Measurements from ENCODE around the gene ATG7.

Gene ATG7

GRCh38 chr3:11362600-11362999 lies 90.4 kb downstream of the ATG7 start:
- no peak for DNase-seq (ENCODE audit: low read depth in 3 of 3)

DNA sequence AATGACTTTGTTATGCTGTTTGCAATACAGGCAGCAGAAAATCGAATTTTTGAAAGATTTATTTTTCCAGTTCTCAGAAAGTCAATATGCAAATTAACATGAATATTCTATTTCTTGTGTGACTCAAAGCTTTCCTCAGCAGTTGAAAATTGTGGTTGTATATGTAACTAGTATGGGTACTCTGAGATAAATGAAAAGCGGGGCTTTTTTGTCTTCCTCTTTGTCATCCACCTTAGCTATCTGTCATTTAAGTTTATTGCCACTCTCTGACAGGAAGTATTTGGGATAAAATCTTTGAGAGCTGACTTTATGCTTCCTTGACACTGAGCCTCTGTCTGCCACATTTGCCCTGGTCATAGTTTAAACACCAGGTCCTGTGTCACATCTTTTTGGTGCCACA lies 91.5 kb downstream of the ATG7 start:
- DNase-seq (ENCODE audit: low read depth in 3 of 3), result no peak

DNA sequence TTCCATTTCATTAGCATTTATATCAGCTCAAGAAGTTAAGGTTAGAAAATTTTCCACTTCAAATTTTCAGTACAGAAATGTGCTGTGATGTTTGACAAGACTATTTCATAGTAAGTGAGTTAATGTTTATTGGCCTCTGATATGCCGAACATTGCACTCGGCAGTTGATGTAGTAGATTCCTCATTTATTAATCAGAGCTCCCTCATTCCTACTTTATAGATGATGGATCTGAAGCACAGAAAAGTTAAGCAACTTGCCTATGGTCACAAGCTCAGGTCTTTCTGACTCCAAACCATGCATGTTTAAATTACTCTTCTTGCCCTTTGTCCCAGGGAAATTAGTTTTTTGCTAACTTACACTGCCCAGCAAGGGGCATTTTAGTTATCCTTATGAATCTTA lies 92.0 kb downstream of the ATG7 start:
- DNase-seq (ENCODE audit: low read depth in 3 of 3), result no peak

DNA sequence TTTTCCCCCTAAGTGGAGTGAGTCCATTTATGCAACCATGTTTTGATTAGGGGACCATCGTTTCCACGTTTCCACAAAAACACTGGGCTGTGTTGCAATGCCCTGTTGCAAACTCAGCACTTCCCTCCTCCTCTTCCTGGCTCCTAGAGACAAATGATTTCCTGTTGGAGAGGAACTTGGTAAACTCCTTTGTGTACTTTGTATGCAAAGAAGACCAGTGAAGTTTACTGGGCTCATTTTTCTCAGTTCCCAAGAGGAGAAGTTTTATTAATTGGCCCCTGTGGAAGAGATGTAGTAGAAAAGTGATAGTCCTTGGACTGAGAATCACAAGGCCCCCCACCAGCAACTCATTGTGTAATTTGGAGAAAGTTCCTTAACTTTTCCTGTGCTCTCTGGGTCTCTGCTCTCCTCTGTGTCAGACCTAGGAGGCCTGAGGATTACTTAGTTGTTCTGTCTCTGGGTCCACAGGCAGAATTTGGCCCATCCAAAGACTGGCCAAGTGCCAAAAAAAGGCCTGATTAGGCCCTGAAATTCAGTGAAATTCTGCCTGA lies 95.0 kb downstream of the ATG7 start:
- DNase-seq (ENCODE audit: low read depth in 3 of 3), result no peak

DNA sequence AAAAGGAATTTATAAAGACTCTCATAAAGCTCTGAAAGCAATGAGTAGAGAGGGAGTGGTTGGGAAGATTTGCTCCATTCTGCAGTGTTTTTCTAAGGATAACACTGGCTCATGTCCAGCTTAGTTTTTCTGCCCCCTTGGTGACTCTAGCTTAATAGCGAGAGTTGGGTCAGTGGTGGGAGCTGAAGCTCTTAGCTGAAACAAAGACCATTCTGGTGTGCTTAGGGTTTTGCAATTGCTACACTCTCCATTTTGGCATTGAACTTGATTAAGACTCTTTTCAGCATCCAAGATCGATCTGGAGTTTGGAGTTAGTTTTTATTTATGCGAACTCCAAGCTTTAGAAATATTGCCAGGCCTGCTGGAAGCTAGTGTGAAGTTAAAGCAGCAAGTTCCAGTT lies 98.0 kb downstream of the ATG7 start:
- DNase-seq (ENCODE audit: low read depth in 3 of 3), result no peak

DNA sequence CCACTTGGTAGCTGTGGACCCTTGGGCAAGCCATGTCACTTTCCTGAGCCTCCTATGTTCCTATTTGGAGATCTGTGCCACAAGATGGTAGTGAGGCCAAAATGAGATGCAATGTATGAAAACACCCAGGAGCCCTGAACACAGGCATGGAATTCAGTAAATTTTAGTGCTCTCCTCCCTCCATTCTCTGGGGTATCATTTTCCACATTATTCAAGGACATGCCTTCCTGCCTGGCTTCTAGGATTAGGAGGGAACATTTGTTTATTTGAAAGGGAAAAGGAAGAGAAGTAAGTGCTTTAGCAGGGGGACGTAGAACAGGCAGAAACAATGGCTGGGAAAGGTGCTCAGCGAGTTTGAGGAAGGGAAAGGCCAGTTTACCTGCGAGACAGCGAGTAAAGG lies 98.8 kb downstream of the ATG7 start:
- no peak for DNase-seq (ENCODE audit: low read depth in 3 of 3)

- DNase-seq (ENCODE audit: low read depth in 3 of 3), result no peak
These were observed 99.5 kb downstream of the ATG7 start for GRCh38 chr3:11371747-11372146.

DNA sequence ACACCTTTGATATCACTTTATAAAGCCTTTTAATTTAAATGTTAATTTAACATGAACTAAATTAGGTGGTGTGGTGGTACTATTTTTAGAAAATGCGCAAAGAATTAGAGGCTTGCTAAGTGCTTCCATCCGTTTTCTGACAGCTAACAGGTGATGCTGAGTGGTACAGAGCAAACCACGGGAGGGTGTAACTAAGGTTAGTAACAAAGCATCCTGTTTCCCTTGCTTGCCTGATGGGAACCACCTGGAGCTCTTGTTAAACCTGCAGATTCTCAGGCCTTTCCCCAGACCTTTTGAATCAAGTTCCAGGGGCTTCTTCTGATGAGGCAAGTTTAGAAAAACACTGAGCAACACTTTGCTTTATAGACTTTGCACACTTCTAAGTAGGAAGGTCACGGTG lies 101.0 kb downstream of the ATG7 start:
- DNase-seq (ENCODE audit: low read depth in 3 of 3), result no peak

DNA sequence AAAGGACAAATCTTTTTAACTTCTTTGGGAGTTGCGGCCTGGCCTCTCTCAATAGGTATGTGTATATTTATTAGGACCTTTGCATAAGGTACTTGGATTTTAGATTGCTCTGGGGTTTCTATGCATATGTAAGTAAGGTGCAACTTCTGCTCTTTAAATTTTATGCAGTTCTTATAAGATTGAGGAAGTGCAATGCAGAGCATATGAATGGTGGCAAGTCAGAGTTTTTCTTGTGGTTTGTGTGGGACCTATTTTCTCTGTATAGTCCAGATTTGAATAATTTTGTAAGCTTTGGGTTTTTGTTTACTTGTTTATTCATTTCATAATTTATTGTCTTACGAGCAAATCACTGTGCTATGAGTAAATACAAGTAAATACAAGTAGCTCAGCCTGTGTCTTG lies 101.5 kb downstream of the ATG7 start:
- no peak for DNase-seq (ENCODE audit: low read depth in 3 of 3)

DNA sequence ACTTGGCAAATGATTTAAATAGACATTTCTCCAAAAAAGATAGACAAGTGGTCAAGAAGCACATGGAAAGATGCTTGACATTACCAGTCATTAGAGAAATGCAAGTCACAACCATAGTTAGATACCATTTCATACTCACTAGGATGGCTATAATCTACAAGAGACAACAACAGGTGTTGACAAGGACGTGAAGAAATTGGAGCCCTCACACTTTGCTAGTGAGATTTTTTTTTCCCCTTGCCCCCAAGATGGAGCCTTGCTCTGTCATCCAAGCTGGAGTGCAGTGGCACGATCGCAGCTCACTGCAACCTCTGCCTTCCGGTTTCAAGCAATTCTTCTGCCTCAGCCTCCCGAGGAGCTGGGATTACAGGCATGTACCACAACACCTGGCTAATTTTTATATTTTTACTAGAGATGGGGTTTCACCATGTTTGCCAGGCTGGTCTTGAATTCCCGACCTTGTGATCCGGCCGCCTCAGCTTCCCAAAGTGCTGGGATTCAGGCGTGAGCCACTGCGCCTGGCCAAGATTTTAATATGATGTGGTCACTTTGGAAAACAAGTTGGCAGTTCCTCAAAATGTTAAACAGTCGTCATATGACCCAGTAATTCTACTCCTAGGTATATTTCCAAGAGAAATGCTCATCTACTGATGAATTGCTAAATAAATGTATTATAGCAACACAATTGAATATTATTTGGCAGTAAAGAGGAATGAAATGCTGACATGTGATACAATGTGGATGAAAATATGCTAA lies 103.3 kb downstream of the ATG7 start:
- no peak for DNase-seq (ENCODE audit: low read depth in 3 of 3)

GRCh38 chr3:11377719-11378118 lies 105.5 kb downstream of the ATG7 start:
- no peak for DNase-seq (ENCODE audit: low read depth in 3 of 3)

DNA sequence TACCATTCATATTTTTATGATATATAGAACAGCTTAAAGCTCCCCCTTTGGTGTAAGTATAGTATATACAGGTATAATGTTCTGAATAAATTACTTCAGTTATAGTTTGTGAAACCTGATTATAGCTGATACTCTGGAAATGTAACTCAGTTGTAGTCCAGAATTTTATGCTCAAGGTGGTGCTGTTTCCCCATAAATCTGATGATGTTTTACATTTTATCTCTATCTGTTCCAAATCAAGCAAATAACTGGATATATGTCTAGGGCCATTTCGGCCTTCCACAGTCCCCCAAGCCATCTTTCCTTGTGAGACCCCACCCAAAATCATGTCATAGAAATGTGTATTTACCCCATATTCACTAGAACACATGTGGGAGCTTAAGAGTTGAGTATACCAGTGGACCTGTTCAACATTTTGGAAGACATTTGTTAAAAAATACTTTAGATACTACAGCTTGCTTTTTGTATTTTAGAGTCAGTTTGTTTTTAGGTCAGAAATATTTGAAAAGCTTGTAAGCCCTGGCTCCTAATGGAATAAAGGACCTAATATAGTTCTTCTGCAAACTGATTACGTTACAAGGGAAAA lies 107.1 kb downstream of the ATG7 start:
- no peak for DNase-seq (ENCODE audit: low read depth in 3 of 3)

- DNase-seq (ENCODE audit: low read depth in 3 of 3), result no peak
These were observed 107.9 kb downstream of the ATG7 start for GRCh38 chr3:11379824-11380701.

DNA sequence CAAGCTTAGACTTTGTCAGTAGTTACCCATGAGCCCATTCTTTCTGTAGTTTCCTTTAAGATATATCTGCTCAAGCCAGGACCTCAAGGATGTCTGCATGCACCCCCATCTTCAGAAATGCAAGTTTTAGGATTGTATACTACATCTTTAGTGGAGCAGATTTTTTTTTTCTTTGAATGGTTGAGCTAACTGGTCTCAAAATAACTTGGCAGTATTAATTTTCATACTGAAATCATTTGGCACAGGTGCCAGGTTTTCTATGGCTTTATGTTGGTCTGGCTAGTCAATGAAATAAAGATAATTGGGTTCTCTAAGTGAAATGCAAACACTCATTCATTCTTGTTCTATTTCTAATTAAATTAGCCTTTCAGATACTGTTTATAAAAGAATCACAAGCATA lies 108.9 kb downstream of the ATG7 start:
- DNase-seq (ENCODE audit: low read depth in 3 of 3), result no peak

GRCh38 chr3:11381563-11381962 lies 109.4 kb downstream of the ATG7 start:
- no peak for DNase-seq (ENCODE audit: low read depth in 3 of 3)

DNA sequence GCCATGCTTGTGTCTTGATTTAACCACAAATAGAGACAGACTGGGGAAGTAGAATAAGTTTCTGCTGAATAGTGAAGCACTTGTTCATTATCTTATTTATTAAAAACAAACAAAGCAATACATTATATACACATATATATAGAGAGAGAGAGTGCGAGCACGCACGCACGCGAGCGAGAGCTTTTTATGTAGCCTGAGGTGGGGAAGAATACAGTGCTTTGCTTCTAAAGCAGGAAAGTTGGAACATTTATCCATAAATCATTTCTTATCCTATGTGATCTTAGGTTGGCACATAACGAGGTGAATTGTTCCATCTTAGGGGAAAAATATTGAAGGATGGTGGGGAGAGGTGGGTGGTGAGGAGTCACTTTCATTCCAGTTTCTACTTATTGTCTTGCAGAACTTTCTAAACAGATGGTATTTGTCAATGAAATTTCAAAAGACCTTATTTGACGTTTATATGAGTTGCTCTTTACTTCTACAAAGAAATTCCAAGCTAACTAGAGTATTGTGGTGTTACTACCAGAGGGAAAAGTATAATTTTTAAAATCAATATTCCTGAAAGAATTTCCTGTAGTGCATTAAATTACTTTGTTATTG lies 110.0 kb downstream of the ATG7 start:
- no peak for DNase-seq (ENCODE audit: low read depth in 3 of 3)

- no peak for DNase-seq (ENCODE audit: low read depth in 3 of 3)
These were observed 111.9 kb downstream of the ATG7 start for GRCh38 chr3:11384074-11384473.

DNA sequence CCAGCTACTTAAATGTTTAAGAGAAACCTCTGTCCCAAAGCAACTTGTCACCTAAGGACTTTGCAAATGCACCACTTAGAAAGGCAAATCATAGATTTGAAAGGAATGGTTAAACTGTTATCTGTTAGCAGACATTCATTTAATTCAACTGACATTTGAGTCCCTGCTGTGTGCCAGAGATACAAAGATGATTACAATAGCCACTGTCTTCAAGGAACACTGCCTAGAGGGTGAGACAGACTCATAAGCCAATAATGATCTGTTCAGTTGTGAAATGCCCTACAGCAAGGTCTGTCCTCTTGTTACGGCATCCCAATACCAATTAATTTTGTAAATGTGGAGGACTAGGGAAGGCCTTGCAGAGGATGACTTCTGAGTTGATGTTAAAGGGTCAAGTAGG lies 113.1 kb downstream of the ATG7 start:
- no peak for DNase-seq (ENCODE audit: low read depth in 3 of 3)

- no peak for DNase-seq (ENCODE audit: low read depth in 3 of 3)
These were observed 113.7 kb downstream of the ATG7 start for GRCh38 chr3:11385891-11386290.

- no peak for DNase-seq (ENCODE audit: low read depth in 3 of 3)
These were observed 114.4 kb downstream of the ATG7 start for GRCh38 chr3:11386465-11387113.

GRCh38 chr3:11389386-11390268 lies 117.4 kb downstream of the ATG7 start:
- no peak for DNase-seq (ENCODE audit: low read depth in 3 of 3)
